ENCODE data around the gene SLC66A2. TPM values are rescaled to one million over a fixed set of nuclear protein-coding genes. Genes with fewer than 3 reads are reported as not detected.

The SLC66A2 gene
- total RNA-seq, 1 experiment from 2014 or later: 13.0 TPM

GRCh38 chr18:79965119-79965902 lies 13.9 kb upstream of the SLC66A2 start:
- no peak overlapping the region for H2BK15ac ChIP-seq (ENCODE audit: low read depth, low read length)
- peaks cover 27% of the 10 kb centered on the region; the same call in 1 of the 2 replicates for H3K27me3 ChIP-seq (ENCODE audit: insufficient read depth, low read length)
- no peak overlapping the region for H3K18ac ChIP-seq (ENCODE audit: insufficient read length, low read depth, low read length)
- peaks cover 3% of the 10 kb centered on the region for H4K20me1 ChIP-seq (ENCODE audit: control insufficient read depth, insufficient read depth, insufficient read length)
- no peak overlapping the region for H3K9ac ChIP-seq (ENCODE audit: extremely low read depth, insufficient read length, low read length)
- no peak for TF ChIP-seq CTCF (conservative IDR thresholded peaks at IDR 0.05)
- H2AFZ ChIP-seq (ENCODE audit: low read length): no peak overlapping the region
- no peak overlapping the region for H2BK5ac ChIP-seq (ENCODE audit: insufficient read length, low read length)
- Mint-ChIP-seq H3K36me3 (ENCODE audit: insufficient read depth in 1 of 3, low read depth in 3 of 3) (peaks cover 0 to 7% (median 0%) of the 10 kb centered on the region in 3 experiments; a peak in 3 of 7 replicates), H3K4me1 (peaks cover 27 to 31% of the 10 kb centered on the region in 2 experiments), H3K9me3 (no peaks in the 10 kb centered on the region; a peak in 1 of 5 replicates), H3K4me3 (peak overlapping the region; percentile 25 to 64; a peak in 4 of 5 replicates), H3K27me3 (ENCODE audit: low read depth) (peaks cover 57% of the 10 kb centered on the region), H3K27ac (no peak overlapping the region)
- H3K9me3 ChIP-seq (ENCODE audit: control insufficient read depth, low read depth, low read length): no peaks in the 10 kb centered on the region
- no peaks in the 10 kb centered on the region for H3K79me1 ChIP-seq (ENCODE audit: insufficient read depth, low read depth, low read length, poor library complexity, severe bottlenecking)
- H4K91ac ChIP-seq (ENCODE audit: insufficient read length, low read depth, low read length): no peak overlapping the region
- H2AK5ac ChIP-seq (ENCODE audit: insufficient read length, low read length): no peak overlapping the region
- no CpG with 5 or more reads among the region's 24 CpGs for WGBS (ENCODE audit: extremely low coverage, insufficient read length, low lambda C conversion rate)
- H3K79me2 ChIP-seq (ENCODE audit: insufficient read depth, low read length): no peaks in the 10 kb centered on the region
- no peaks in the 10 kb centered on the region for H3K23me2 ChIP-seq (ENCODE audit: insufficient read length, low read depth, low read length, poor library complexity, severe bottlenecking)
- H3K23ac ChIP-seq (ENCODE audit: insufficient read length, low read depth, low read length): no peak overlapping the region
- H3T11ph ChIP-seq (ENCODE audit: low read length): no peak overlapping the region
- H2BK12ac ChIP-seq (ENCODE audit: insufficient read length, low read depth, low read length): no peak overlapping the region
- H3K4ac ChIP-seq (ENCODE audit: low read depth, low read length): no peak overlapping the region
- no peak overlapping the region for H3K27ac ChIP-seq (ENCODE audit: insufficient read length, low read depth, low read length)
- H2BK20ac ChIP-seq (ENCODE audit: low read depth, low read length, poor library complexity, severe bottlenecking): no peak overlapping the region
- no peak overlapping the region for H4K5ac ChIP-seq (ENCODE audit: insufficient read length, low read depth, low read length)
- no peak overlapping the region for H2BK120ac ChIP-seq (ENCODE audit: low read depth, low read length, poor library complexity, severe bottlenecking)
- H3K4me2 ChIP-seq (ENCODE audit: insufficient read depth, insufficient read length, low read length): no peak overlapping the region
- peak; percentile 46 for DNase-seq
- H3K14ac ChIP-seq (ENCODE audit: insufficient read depth, low read length): no peak overlapping the region
- no peaks in the 10 kb centered on the region; the same call in 1 of the 2 replicates for H3K4me1 ChIP-seq (ENCODE audit: insufficient read depth, low read length)
- H3K56ac ChIP-seq (ENCODE audit: insufficient read length, low read depth, low read length): no peak overlapping the region
- no peak overlapping the region for H4K8ac ChIP-seq (replicated peaks; ENCODE audit: insufficient read length, low read depth, low read length)
